Large intestine (tissue), 3 donors: Measurements from ENCODE around the gene SERINC1. TPM values are rescaled to one million over a fixed set of nuclear protein-coding genes. Genes with fewer than 3 reads are reported as not detected.
A peak's percentile ranks its signal among the peaks of the same experiment; 100 is the strongest.

Source experiments
- DNase-seq, 2 donors: peaks; one replicate each; pipeline versions ENCODE4 v3.0.0 to v3.0.0-alpha.2; 2013
- H3K27ac ChIP-seq: one replicate; pipeline ENCODE4 v1.5.1; 2013; ENCODE audit warnings: low read length
- H3K27me3 ChIP-seq: 2 replicates; pipeline ENCODE4 v1.6.1; 2013; ENCODE audit warnings: low read length; ENCODE audit not compliant: control insufficient read depth, insufficient read depth
- H3K36me3 ChIP-seq: 2 replicates; pipeline ENCODE4 v1.6.1; 2013; ENCODE audit warnings: low read length; ENCODE audit not compliant: control insufficient read depth, insufficient read depth
- H3K4me1 ChIP-seq: one replicate; pipeline ENCODE4 v1.6.1; 2013; ENCODE audit warnings: low read length; ENCODE audit not compliant: control insufficient read depth, insufficient read depth
- H3K4me3 ChIP-seq: one replicate; pipeline ENCODE4 v1.5.1; 2013; ENCODE audit warnings: low read length
- H3K9me3 ChIP-seq: one replicate; pipeline ENCODE4 v1.6.1; 2013; ENCODE audit warnings: mild to moderate bottlenecking, low read depth, low read length, moderate library complexity; ENCODE audit not compliant: control insufficient read depth
- WGBS: methylation state at CpG from one replicate; pipeline ENCODE4 v1.1.5; 2013; ENCODE audit warnings: low lambda C conversion rate; ENCODE audit not compliant: insufficient coverage; 5-methylcytosine and 5-hydroxymethylcytosine counted together
- polyA plus RNA-seq: library from polyadenylated mRNA; unstranded; fragments of 120-200 nt; gene quantifications from one replicate; pipeline ENCODE4 v1.2.1, GENCODE V29; 2013

The SERINC1 gene
- polyA plus RNA-seq, 1 donor = 170 TPM

DNA sequence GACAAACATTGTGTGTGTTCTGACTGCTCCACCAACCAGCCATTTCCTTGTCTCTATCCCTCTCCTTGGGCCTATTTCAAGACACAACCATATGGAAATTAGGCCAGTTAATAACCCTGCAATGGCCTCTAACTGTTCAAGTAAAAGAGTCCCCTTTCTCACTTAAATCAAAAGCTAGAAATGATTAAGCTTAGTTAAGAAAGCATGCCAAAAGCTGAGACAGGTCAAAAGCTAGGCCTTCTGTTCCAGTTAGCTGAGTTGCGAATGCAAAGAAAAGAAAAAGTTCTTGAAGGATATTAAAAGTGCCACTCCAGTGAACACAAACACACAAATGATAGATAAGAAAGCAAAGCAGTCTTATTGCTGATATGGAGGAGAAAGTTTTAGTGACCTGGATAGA, 22.5 kb downstream of the SERINC1 start:
- no peak overlapping the region for H3K4me3 ChIP-seq
- H3K27me3 ChIP-seq = no peaks in the 10 kb centered on the region
- WGBS = no CpG with 5 or more reads among the region's 1 CpG
- H3K27ac ChIP-seq = no peak overlapping the region
- no peak for DNase-seq
- H3K4me1 ChIP-seq = no peaks in the 10 kb centered on the region
- H3K9me3 ChIP-seq = no peaks in the 10 kb centered on the region
- H3K36me3 ChIP-seq = peaks cover 63% of the 10 kb centered on the region

DNA sequence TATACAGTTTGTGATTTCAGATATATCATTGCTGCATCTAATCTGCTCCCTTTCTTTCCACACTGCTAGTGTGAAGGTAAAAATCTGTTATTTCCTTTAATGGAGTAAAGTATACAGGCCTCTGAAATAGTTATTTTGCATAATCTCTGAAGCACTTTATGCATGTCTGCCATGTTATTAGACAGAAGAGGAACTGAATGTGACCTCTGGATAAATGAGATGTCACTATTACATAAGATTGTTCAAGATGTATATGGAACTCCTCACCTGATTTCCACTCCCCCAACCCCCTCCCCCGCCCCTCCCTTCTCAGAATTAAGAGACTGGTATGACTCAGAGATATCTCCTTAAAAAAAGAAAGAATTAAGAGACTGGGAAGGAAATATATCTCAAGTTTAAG, 26.3 kb downstream of the SERINC1 start:
- H3K36me3 ChIP-seq = peaks cover 40% of the 10 kb centered on the region
- no peak overlapping the region for H3K27ac ChIP-seq
- no peaks in the 10 kb centered on the region for H3K4me1 ChIP-seq
- no peak for DNase-seq
- H3K4me3 ChIP-seq = no peak overlapping the region
- H3K27me3 ChIP-seq = no peaks in the 10 kb centered on the region
- WGBS = 100% methylated on average over 1 of the region's 1 CpG
- H3K9me3 ChIP-seq = no peaks in the 10 kb centered on the region

DNA sequence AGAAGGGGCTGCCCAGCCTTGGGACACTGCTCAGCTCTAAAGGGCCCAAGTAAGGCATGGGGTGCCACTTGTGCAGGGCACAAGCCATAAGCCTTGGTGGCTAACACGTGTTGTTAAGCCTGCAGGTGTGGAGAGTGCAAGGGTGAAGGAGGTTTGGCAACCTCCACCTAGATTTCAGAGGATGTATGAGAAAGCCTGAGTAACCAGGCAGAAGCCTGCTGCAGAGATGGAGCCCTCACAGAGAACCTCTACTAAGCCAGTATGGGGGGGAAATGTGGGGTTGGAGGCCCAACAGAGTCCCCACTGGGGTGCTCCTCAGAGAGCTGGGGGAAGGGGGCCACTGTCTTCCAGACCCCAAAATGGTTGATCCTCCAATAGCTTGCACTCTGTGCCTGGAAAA, 32.6 kb downstream of the SERINC1 start:
- Histone ChIP-seq H3K9me3 (peaks cover 8% of the 10 kb centered on the region), H3K27ac (no peak overlapping the region), H3K36me3 (peaks cover 31% of the 10 kb centered on the region), H3K4me1 (no peaks in the 10 kb centered on the region), H3K27me3 (no peaks in the 10 kb centered on the region), H3K4me3 (no peak overlapping the region)
- DNase-seq = peak in 1 of 2 donors; percentile 2
- no CpG with 5 or more reads among the region's 1 CpG for WGBS

DNA sequence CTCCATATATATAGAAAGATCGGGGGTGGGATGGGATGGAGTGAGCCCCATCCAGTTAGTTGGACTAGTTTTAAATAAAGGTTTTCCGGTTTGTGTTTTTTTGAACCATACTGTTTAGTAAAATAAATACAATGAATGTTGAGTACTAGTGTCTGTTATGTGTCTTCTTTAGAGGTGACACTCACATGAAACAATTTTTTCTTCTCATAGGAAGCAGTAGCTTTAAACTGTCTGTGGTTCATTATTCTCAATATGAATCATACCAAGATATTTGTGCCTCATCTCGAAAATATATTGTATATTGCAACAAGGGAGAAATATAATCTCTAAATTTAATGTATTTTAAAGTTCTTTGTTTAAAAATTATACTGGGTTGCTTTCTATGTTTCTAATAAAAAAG, 38.8 kb downstream of the SERINC1 start:
- H3K27ac ChIP-seq = no peak overlapping the region
- peaks cover 30% of the 10 kb centered on the region for H3K36me3 ChIP-seq
- no peaks in the 10 kb centered on the region for H3K27me3 ChIP-seq
- H3K4me1 ChIP-seq = no peaks in the 10 kb centered on the region
- no peaks in the 10 kb centered on the region for H3K9me3 ChIP-seq
- no peak overlapping the region for H3K4me3 ChIP-seq
- 100% methylated on average over 2 of the region's 3 CpGs for WGBS
- no peak for DNase-seq

DNA sequence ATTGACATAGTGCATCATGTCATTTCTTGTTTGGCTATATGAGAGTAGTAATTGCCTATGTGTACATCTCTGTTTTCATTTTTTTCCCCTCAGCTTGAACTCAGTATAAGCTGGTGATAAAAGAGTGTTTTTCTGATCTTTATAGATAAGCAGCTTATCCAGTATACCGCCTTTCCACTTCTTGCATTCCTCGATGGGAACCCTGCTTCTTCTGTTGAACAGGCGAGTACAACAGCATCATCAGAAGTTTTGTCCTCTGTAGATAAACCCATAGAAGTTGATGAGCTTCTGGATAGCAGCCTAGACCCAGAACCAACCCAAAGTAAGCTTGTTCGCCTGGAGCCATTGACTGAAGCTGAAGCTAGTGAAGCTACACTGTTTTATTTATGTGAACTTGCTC, 39.8 kb downstream of the SERINC1 start:
- no peak overlapping the region for H3K4me3 ChIP-seq
- H3K36me3 ChIP-seq = peaks cover 34% of the 10 kb centered on the region
- no peaks in the 10 kb centered on the region for H3K9me3 ChIP-seq
- H3K27ac ChIP-seq = no peak overlapping the region
- no peak for DNase-seq
- no CpG with 5 or more reads among the region's 4 CpGs for whole genome bisulfite sequencing
- no peaks in the 10 kb centered on the region for H3K4me1 ChIP-seq
- no peaks in the 10 kb centered on the region for H3K27me3 ChIP-seq

DNA sequence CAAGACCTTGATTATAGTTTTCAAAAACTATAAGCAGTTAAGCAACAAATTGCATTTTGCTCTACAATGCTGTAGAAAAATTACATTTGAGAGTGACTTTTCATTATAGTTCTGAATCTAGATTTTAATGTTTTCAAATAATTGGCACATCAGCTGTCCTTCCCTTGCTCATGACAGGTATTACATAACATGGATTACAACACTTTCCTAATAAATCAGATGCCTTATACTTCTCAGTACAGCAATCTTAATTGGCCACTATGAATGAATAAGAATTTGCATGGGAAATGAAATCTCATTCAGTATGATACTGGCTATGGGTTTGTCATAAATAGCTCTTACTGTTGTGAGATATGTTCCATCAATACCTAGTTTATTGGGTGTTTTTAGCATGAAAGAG, 42.3 kb downstream of the SERINC1 start:
- Histone ChIP-seq H3K9me3 (no peaks in the 10 kb centered on the region), H3K4me3 (no peak overlapping the region), H3K27me3 (no peaks in the 10 kb centered on the region), H3K36me3 (peaks cover 37% of the 10 kb centered on the region), H3K27ac (no peak overlapping the region), H3K4me1 (no peaks in the 10 kb centered on the region)
- DNase-seq = no peak

DNA sequence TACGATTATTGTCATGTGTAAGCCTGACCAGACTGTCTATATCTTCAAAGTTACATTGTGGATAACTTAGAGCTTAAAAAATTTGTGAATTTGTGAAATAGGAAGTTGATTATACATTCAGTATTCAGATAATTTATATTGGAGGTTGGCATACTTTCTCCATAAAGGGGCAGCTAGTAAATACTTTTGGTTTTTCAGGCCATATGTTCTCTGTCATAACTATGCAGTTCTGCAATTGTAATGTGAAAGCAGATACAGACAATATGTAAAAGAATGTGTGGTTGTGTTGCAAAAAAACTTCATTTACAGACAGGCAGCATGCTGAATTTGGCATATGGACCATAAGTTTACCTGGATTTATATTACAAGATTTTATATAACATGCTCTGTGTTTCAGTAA, 42.8 kb downstream of the SERINC1 start:
- no peak for DNase-seq
- H3K36me3 ChIP-seq = peaks cover 40% of the 10 kb centered on the region
- no peaks in the 10 kb centered on the region for H3K4me1 ChIP-seq

DNA sequence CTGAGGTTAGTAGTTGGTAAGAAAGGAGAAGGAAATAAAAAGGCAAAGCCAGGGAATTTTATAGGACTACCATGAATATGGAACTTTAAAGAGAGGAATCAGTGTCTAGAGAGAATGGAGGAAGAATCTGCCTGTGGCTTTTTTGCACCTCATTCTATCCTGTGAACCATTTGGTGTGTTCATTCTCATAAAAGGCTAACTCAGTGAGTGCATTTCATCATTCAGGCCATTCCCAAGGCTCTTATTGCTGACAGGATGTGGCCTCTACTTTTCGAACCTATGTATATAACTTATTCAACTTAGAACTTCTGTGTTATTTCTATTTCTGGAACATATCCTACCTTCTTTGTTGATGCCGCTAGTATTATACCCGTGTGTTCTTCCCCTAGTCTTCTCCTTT, 45.0 kb downstream of the SERINC1 start:
- no peaks in the 10 kb centered on the region for H3K4me1 ChIP-seq

More for the DNA sequence above, 42.8 kb downstream of the SERINC1 start:
- H3K27ac ChIP-seq = no peak overlapping the region
- no peaks in the 10 kb centered on the region for H3K9me3 ChIP-seq
- no peaks in the 10 kb centered on the region for H3K27me3 ChIP-seq
- no peak overlapping the region for H3K4me3 ChIP-seq
- no CpG with 5 or more reads among the region's 1 CpG for WGBS

DNA sequence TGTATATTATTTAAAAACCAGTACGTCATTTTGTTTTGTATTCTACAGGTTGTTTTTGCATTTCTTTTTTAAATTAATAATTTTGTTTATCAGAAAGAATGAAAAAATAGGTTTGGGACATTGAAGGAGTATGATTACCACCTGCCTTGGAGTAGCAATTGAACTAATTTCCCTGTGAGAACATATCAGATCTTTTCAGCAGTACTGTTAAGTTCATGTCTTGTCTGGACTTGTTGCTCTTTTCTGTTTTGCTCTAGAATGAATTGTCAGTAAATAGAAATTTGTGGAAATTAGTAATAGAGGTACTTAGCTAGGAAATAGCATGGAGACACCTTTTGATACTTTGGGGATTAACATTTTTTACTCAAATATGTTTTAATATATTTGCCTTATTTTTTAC, 47.9 kb downstream of the SERINC1 start:
- no peak for DNase-seq
- H3K9me3 ChIP-seq = no peaks in the 10 kb centered on the region
- no peak overlapping the region for H3K4me3 ChIP-seq
- no peak overlapping the region for H3K27ac ChIP-seq
- H3K27me3 ChIP-seq = no peaks in the 10 kb centered on the region
- WGBS = 86% methylated on average over 1 of the region's 1 CpG
- peaks cover 38% of the 10 kb centered on the region for H3K36me3 ChIP-seq
- H3K4me1 ChIP-seq = no peaks in the 10 kb centered on the region

More for the DNA sequence above, 45.0 kb downstream of the SERINC1 start:
- Histone ChIP-seq H3K27me3 (no peaks in the 10 kb centered on the region), H3K27ac (no peak overlapping the region), H3K4me3 (no peak overlapping the region), H3K9me3 (no peaks in the 10 kb centered on the region), H3K36me3 (peaks cover 38% of the 10 kb centered on the region)
- WGBS = 100% methylated on average over 2 of the region's 3 CpGs
- DNase-seq = no peak

DNA sequence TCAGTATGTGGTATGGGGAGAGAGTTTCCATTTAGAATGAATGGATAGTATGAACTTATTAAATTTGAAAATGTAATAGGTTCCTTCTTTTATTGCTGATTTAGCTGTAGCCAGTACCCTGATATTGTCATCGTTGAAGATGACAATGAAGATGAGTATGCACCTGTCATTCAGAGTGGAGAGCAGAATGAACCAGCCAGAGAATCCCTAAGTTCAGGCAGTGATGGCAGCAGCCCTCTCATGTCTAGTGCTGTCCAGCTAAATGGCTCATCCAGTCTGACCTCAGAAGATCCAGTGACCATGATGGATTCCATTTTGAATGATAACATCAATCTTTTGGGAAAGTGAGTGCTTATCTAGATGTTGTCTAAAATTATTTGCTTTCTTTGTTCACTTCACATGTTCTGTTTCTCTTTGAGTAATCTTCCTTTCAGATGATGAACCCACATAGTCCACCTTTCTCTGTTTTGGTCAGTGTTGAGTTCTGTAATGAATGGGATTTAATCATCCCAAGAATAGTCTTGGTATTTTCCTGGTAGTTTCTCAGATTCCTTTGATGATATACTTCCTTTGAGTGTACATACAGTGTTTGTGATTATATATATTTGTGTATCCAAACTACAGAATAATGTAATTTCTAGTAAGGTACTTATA, 48.9 kb downstream of the SERINC1 start:
- Histone ChIP-seq H3K27me3 (no peaks in the 10 kb centered on the region), H3K27ac (no peak overlapping the region), H3K4me3 (no peak overlapping the region), H3K36me3 (peaks cover 41% of the 10 kb centered on the region), H3K4me1 (no peaks in the 10 kb centered on the region), H3K9me3 (no peaks in the 10 kb centered on the region)
- no peak for DNase-seq
- WGBS = no CpG with 5 or more reads among the region's 1 CpG

DNA sequence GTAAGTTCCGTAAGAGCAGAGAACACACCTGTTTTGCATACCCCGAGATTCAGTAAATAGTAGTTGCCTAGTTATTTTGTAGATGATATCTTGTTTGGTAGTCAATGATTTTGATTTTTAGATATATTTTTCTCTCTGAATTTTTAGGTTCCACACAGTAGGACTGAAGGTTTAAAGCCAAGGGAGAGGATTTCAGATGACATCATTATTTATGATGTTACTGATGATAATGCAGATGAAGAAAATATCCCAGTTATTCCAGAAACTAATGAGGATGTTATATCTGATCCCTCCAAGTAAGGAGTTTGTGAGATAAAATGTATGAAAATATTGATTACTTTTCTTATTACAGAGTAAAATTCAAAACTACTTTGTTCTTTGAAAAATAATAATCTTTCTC, 49.6 kb downstream of the SERINC1 start:
- Histone ChIP-seq H3K27me3 (no peaks in the 10 kb centered on the region), H3K4me1 (no peaks in the 10 kb centered on the region), H3K27ac (no peak overlapping the region), H3K4me3 (no peak overlapping the region), H3K36me3 (peaks cover 37% of the 10 kb centered on the region), H3K9me3 (no peaks in the 10 kb centered on the region)
- no CpG with 5 or more reads among the region's 2 CpGs for WGBS
- DNase-seq = no peak
